Embryonic facial prominence (tissue), 1 donor: ENCODE measurements around the gene FBLN1.
"Not testable (repeated sequence)": the region's sequence is repeated elsewhere in the genome, so short reads cannot be mapped to it uniquely, and the experiment has no call there.

Experiments
- DNase-seq: peaks from one replicate; pipeline ENCODE4 v3.0.0-alpha.2; 2016; ENCODE audit errors: extremely low spot score

Gene FBLN1

GRCh38 chr22:45548991-45549761 lies 46.5 kb downstream of the FBLN1 start:
- no peak for DNase-seq

- DNase-seq: no peak
These were observed 47.2 kb downstream of the FBLN1 start for GRCh38 chr22:45549762-45550378.

GRCh38 chr22:45550416-45550815 lies 47.7 kb downstream of the FBLN1 start:
- DNase-seq: no peak

GRCh38 chr22:45550891-45551290 lies 48.2 kb downstream of the FBLN1 start:
- DNase-seq: no peak

- no peak for DNase-seq
These were observed 48.8 kb downstream of the FBLN1 start for GRCh38 chr22:45551310-45552016.

- no peak for DNase-seq
These were observed 49.3 kb downstream of the FBLN1 start for GRCh38 chr22:45552017-45552411.

- no peak for DNase-seq
These were observed 50.1 kb downstream of the FBLN1 start for GRCh38 chr22:45552580-45553350.

GRCh38 chr22:45553351-45554039 lies 50.8 kb downstream of the FBLN1 start:
- DNase-seq: peak; percentile 82

GRCh38 chr22:45554040-45554406 lies 51.3 kb downstream of the FBLN1 start:
- no peak for DNase-seq

GRCh38 chr22:45554861-45555260 lies 52.2 kb downstream of the FBLN1 start:
- DNase-seq: no peak

- DNase-seq: not testable (repeated sequence)
These were observed 55.2 kb downstream of the FBLN1 start for GRCh38 chr22:45557926-45558325.

GRCh38 chr22:45560092-45560491 lies 57.4 kb downstream of the FBLN1 start:
- DNase-seq: not testable (repeated sequence)

GRCh38 chr22:45560761-45561160 lies 58.1 kb downstream of the FBLN1 start:
- DNase-seq: not testable (repeated sequence)

- no peak for DNase-seq
These were observed 59.4 kb downstream of the FBLN1 start for GRCh38 chr22:45562102-45562501.

- no peak for DNase-seq
These were observed 60.1 kb downstream of the FBLN1 start for GRCh38 chr22:45562537-45563361.

GRCh38 chr22:45563362-45564040 lies 60.8 kb downstream of the FBLN1 start:
- DNase-seq: no peak

- no peak for DNase-seq
These were observed 61.8 kb downstream of the FBLN1 start for GRCh38 chr22:45564349-45565030.

- no peak for DNase-seq
These were observed 62.5 kb downstream of the FBLN1 start for GRCh38 chr22:45565171-45565570.

GRCh38 chr22:45565973-45566372 lies 63.3 kb downstream of the FBLN1 start:
- no peak for DNase-seq
